GM18519 (cell line): Measurements from ENCODE around the gene MED27.
A peak's percentile ranks its signal among the peaks of the same experiment; 100 is the strongest.

ENCODE experiments used
- ATAC-seq: cut with Tn5 transposase; IDR thresholded peaks from one replicate; pipeline ENCODE4 v1.9.1; 2021; ENCODE audit warnings: mild to moderate bottlenecking, moderate library complexity; ENCODE audit not compliant: unreplicated experiment, low FRiP score

Gene MED27, protein sequence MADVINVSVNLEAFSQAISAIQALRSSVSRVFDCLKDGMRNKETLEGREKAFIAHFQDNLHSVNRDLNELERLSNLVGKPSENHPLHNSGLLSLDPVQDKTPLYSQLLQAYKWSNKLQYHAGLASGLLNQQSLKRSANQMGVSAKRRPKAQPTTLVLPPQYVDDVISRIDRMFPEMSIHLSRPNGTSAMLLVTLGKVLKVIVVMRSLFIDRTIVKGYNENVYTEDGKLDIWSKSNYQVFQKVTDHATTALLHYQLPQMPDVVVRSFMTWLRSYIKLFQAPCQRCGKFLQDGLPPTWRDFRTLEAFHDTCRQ

GRCh38 chr9:132079391-132080091 is at the start of gene MED27:
TSS of gene MED27 (minus strand) at chr9:132079867. CDS start at chr9:132079844, 23 bp downstream.
- ATAC-seq: peak; percentile 66

DNA sequence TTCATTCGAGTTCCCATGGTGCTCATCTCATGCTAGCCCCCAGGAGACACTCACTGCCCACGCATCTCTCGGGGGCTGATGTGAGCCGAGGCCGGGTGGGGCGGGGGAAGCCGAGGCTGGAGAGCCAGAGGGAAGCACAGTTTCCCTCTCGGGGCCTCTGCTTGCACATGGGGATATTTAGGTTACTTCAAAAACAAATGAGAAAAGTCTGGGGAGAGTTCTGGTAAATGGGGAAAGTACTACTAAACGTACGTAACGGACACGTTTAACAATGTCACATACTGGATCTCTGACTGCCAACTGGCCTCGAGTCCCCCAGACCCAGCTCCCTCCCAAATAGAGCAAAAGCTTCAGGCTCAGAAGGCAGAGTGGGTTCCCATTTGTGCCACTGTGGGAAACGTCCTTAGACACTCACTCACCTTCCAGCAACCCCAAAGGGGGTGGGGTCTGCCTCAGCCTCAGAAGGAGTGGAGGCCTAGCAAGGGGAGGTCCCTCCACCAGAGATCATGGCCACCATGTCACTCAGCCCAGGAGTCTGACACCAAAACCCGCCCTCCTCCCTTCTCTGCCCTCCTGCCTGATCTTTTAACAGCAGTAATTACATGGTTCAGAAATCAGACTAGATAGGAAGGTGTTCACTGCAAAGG is 48.3 kb upstream of the MED27 start:
- no peak for ATAC-seq

DNA sequence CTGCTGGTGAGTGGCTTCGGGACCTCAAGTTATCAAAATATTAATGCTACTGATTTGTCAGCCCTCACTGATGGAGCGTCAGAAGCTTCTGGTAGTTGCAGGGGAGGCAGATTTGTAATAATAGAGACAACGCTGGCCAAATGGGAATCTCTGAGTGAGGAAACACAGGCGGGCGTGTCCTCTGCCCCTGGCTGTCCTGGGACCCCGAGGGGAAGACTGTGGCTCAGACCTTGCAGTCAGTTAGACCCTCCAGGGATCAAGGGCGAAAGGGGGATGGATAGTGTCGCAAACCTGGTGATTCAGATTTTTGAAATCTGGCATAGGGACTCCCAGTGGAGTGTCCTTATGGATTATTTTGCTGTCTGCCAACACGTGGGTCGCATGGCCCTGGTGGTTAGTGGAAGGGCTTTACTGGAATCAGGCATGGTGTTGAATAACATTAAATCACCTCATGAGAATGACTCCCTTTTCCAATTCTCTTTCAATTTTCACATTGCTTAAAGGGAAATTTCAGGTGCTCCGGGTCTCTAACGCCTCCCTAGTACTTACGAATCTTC is 47.1 kb upstream of the MED27 start:
- ATAC-seq: no peak

- ATAC-seq: no peak
Observed at GRCh38 chr9:132125944-132126679, 46.4 kb upstream of the MED27 start.

- no peak for ATAC-seq
Observed at GRCh38 chr9:132125361-132125760, 45.7 kb upstream of the MED27 start.

DNA sequence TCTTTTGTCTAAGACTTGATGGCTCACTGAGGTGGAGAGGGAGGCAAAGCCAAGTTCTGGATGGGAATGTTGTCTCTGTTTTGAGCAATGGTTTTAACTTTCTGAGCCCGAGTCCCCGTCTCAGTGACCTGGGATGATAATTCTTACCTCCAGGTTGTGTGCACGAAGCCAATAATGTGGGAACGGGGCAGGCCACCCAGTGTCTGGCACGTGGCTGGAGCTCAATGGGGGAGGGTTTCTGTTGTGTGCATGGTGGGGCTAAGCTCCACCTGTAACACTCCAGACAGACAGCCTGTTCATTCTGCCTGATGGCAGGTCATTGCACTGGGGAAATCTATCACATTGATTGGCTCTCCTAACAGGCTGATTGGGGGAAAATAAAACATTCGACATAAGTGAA is 45.1 kb upstream of the MED27 start:
- ATAC-seq: no peak

- no peak for ATAC-seq
Observed at GRCh38 chr9:132121021-132121420, 41.4 kb upstream of the MED27 start.

DNA sequence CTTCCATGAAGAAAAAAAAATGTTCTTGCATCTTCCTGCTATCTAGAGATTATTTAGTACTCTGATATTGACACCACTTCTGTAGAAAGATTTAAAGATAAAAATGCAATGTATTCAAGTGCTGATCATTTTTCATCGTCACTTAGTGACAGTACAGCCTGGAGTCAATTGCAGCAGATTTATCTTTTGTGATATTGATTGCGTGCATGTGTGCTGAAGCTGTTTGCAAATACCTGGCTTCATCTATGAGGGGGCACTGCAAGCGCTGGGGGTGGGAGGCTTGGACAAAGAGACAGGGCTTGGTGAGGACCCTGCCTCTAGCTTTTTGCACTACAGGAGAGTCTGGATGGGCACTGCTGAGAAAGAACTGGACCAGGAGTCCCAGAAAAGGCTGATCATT is 38.0 kb upstream of the MED27 start:
- no peak for ATAC-seq

DNA sequence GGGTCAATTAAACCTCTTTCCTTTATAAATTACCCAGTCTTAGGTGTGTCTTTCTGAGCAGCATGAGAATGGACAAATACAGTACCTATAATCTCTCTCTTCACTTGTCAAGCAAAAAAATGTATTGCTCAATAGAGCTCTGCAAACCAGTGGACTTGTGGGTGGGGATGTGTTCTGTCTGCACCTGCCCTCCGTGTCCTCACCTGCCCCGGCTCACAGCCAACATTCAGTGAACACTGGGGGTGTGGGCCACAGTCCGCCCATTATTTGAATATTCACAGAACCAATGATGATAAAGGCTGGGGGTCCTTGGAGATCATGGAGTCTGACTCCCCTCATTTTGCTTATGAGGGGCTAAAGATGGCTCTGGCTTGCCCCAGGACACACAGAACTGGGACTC is 36.9 kb upstream of the MED27 start:
- no peak for ATAC-seq

DNA sequence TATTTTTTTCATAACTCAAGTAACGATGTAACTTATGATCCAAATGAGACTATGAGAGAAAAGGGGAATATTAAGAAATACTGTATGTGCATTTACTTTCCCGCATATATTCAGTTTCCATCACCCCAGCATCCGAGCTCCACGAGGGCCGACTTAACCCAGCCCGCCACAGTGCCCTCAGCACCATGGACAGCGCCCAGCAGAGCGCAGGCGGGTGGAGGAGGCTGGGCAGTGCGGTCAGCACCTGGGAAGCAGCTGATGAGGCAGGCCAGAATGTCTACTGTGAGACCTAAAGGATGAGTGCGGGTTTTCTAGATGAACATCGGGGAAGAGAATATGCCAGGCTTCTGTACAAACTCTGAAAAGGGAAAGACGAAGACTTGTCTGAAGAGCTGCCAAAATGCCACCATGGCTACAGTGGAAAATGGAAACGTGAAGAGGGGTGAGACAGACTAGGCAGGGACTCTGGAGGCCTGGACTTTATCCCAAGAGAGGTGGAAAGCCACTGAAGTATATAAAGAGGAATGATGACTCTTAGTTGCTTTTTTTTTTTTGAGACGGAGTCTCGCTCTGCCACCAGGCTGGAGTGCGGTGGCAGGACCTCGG is 34.5 kb upstream of the MED27 start:
- no peak for ATAC-seq

DNA sequence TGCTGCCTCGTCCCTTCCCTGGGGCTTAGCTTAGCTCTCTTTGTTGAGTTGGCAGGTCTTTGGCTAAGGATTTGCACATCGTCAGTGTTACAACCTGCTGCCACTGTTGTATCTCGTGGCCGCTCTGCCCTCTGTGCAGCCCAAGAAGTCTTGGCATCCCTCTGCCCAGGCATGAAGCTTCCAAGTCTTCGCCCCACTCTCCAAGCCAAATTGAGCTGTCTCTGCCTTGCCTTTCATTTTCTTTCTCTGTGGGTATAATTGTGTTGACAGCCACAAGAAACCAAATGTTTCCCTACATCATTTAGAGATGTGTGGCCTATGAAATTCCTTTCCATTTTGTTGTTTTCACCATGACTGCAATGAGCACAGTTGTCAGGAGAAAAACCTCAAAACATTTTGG is 29.6 kb upstream of the MED27 start:
- ATAC-seq: no peak

GRCh38 chr9:132108728-132109127 is 29.1 kb upstream of the MED27 start:
- no peak for ATAC-seq

GRCh38 chr9:132099741-132100407 is 20.2 kb upstream of the MED27 start:
- no peak for ATAC-seq

GRCh38 chr9:132099167-132099566 is 19.5 kb upstream of the MED27 start:
- ATAC-seq: no peak

DNA sequence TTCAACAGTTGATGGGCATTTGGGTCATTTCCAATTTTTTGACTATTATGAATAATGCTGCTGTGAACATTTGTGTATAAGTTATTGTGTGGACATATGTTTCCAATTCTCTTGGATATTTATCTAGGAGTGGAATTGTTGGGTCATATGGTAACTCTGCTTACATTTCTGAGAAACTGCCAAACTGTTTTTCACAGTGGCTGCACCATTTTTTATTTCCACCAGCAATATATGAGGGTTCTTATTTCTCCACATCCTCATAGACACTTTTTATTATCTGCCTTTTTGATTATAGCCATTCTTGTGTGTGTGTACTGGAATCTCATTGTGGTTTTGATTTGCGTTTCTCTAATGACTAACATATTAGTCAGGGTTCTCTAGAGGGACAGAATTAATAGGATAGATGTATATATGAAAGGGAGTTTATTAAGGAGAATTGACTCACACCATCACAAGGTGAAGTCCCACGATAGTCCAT is 14.7 kb upstream of the MED27 start:
- no peak for ATAC-seq

DNA sequence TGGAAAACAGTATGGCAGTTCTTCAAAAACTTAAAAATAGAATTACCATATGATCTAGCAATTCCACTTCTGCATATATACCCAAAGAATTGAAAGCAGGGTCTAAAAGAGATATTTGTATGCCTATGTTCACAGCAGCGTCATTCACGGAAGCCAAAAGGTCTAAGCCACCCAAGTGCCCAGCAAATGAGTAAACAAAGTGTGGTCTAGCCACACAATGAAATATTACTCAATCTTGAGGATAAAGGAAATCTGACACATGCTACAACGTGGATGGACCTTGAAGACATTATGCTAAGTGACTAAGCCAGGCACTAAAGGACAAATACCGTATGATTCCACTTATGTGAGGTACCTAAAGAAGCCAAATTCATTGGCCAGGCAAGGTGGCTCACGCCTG is 11.1 kb upstream of the MED27 start:
- ATAC-seq: no peak

GRCh38 chr9:132087438-132088030 is 7.9 kb upstream of the MED27 start:
- no peak for ATAC-seq

- no peak for ATAC-seq
Observed at GRCh38 chr9:132082188-132082587, 2.5 kb upstream of the MED27 start.

DNA sequence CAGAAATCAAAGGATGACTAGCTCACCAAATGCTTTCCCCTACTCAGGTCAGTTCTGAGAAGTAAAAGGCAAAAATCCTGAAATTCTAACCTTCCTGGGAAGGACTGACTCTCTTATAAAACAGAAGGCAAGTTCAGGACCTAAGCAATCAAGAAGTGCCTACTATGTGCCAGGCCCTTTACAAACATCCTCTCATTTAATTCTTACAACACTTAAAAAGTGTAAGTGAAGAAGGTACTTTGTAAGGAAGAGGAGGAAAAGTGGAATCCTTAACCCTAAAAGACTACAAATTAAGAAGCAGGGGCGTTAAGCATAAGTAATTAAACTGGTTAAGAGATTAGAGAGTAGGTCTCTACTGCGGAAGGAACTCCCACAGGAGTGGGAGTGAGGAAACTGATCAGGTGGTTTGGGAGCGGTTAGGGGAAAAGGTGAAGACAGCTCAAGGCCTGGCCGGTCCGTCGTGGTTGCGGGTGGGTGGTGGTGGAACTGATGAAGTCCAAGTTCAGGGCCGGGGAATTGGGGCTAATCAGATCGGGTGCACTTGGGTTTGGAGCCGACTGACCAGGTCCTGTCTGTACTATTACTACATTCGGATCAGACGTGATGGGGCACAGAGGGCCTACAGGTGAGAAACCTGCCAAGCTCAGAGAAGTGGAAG is 839 bp downstream of the MED27 start:
- ATAC-seq: no peak
